Panc1 (cell line): ENCODE measurements around the gene PITRM1. TPM values are rescaled to one million over a fixed set of nuclear protein-coding genes. Genes with fewer than 3 reads are reported as not detected.
A peak's percentile ranks its signal among the peaks of the same experiment; 100 is the strongest.

Experiments used
- ATAC-seq: fragments of 200-7000 bp; cut with Tn5 transposase; 2 replicates; pipeline ENCODE4 v1.9.1; 2020; ENCODE audit warnings: mild to moderate bottlenecking, moderate library complexity
- BruUV-seq: library from RNA; stranded (reverse); fragments of 400-500 nt; replicated peaks from 2 replicates; lab custom pipeline; 2021; lab: Mats Ljungman, UMichigan
- CTCF ChIA-PET: fragments of 300-600 bp; sonication (Branson Sonifier 250); formaldehyde crosslinking; loops from one replicate; lab custom pipeline; 2022; ENCODE audit warnings: antibody characterized with exemption; lab: Charles Lee
- POLR2A ChIA-PET: fragments of 300-600 bp; sonication (Branson Sonifier 250); formaldehyde crosslinking; loops from one replicate; lab custom pipeline; 2022; ENCODE audit warnings: antibody characterized with exemption; lab: Charles Lee
- DNase-seq: peaks from one replicate; pipeline ENCODE4 v3.0.0-alpha.2; 2010; ENCODE audit warnings: low read depth, low spot score
- H3K27ac ChIP-seq: 2 replicates; pipeline ENCODE4 v1.5.1; 2011; ENCODE audit warnings: mild to moderate bottlenecking, low read length, inconsistent platforms
- H3K27me3 ChIP-seq: fragments of 200-500 bp; sonication (Bioruptor generic); 2 replicates; pipeline ENCODE4 v1.6.0; 2014; ENCODE audit warnings: low read length, inconsistent platforms; ENCODE audit not compliant: control insufficient read depth, insufficient read depth
- H3K36me3 ChIP-seq: fragments of 200-500 bp; sonication (Bioruptor generic); 2 replicates; pipeline ENCODE4 v1.5.1; 2014; ENCODE audit warnings: inconsistent platforms, mild to moderate bottlenecking, low read length, moderate library complexity; ENCODE audit not compliant: control insufficient read depth, insufficient read depth
- H3K4me1 ChIP-seq: 2 replicates; pipeline ENCODE4 v1.5.1; 2011; ENCODE audit warnings: inconsistent platforms, mild to moderate bottlenecking, low read length, moderate library complexity; ENCODE audit not compliant: control insufficient read depth, insufficient read depth
- H3K4me3 ChIP-seq, 2 experiments: 2 replicates each; pipeline ENCODE4 v1.5.1; 2011 to 2012; ENCODE audit warnings: low read depth in 2 of 2, low read length in 2 of 2, mild to moderate bottlenecking in 2 of 2, inconsistent platforms in 1 of 2, moderate library complexity in 1 of 2
- H3K9me3 ChIP-seq: fragments of 200-500 bp; sonication (Bioruptor generic); 2 replicates; pipeline ENCODE4 v1.5.1; 2014; ENCODE audit warnings: low read depth, mild to moderate bottlenecking, inconsistent platforms, low read length, moderate library complexity; ENCODE audit not compliant: control insufficient read depth, insufficient read depth
- CTCF ChIP-seq: fragments of 450-650 bp; IDR thresholded peaks from 2 replicates; pipeline ENCODE4 v1.5.1; 2017; ENCODE audit warnings: mild to moderate bottlenecking
- POLR2AphosphoS5 ChIP-seq: IDR thresholded peaks from 2 replicates; pipeline ENCODE4 v1.6.1; 2012; ENCODE audit warnings: mild to moderate bottlenecking, low read depth, low read length, moderate library complexity
- REST ChIP-seq, 2 experiments: IDR thresholded peaks; 2 replicates each; pipeline ENCODE4 v1.6.1; 2011 to 2012; ENCODE audit warnings: low read depth in 2 of 2, control low read depth in 1 of 2, low read length in 1 of 2, mild to moderate bottlenecking in 1 of 2, moderate library complexity in 1 of 2; ENCODE audit not compliant: insufficient read depth in 1 of 2
- SIN3A ChIP-seq: IDR thresholded peaks from 2 replicates; pipeline ENCODE4 v1.6.1; 2012; ENCODE audit warnings: low read depth, mild to moderate bottlenecking, low read length, moderate library complexity, borderline replicate concordance; ENCODE audit not compliant: insufficient read depth
- TCF7L2 ChIP-seq: IDR thresholded peaks from 2 replicates; pipeline ENCODE4 v1.6.1; 2011; ENCODE audit warnings: mild to moderate bottlenecking, low read depth, low read length, inconsistent platforms
- in situ Hi-C: cut with HindIII; loops from 2 replicates; pipeline ENCODE4 v1.10.0; 2016; ENCODE audit warnings: low sequenced_read_pairs, low pct_unique_long_range_greater_than_20kb
- intact Hi-C: fragments of 100-400 bp; cut with micrococcal nuclease; formaldehyde crosslinking; loops from one replicate; pipeline ENCODE4 v1.10.0; 2022; ENCODE audit not compliant: unreplicated experiment
- total RNA-seq: library from RNA; stranded (reverse); gene quantifications from one replicate; pipeline ENCODE4 v1.2.1, GENCODE V29; 2021; ENCODE audit not compliant: unreplicated experiment

The PITRM1 gene
- total RNA-seq, 1 experiment from 2014 or later, result 63.5 TPM

DNA sequence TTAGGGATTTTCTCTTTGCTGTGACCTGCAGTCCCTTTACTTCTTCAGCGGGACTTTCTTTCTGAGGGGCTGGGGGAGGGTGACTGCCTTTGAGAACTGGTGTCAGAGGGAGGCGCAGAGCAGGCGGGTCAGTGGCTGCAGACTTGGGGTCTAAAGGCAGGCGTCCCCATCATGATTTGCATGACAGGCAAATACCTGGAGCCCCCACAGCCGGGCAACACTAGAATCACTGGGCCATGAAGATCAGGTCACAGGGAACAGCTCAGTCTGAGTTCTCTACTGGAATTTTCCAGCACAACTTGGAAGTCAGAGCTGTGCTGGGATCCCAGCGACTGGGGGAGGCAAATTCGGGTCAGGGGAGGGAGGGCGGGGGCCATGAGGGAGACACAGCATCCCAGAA is 29.2 kb upstream of the PITRM1 start:
- Histone ChIP-seq H3K4me3 (no peak overlapping the region), H3K27ac (no peak overlapping the region), H3K36me3 (no peaks in the 10 kb centered on the region), H3K27me3 (no peaks in the 10 kb centered on the region), H3K4me1 (peaks cover 12% of the 10 kb centered on the region), H3K9me3 (no peaks in the 10 kb centered on the region)
- BruUV-seq, result no TSS peak
- in situ Hi-C loops, result no loop called here
- CTCF ChIA-PET, result no interaction called here
- ATAC-seq (no peak), DNase-seq (no peak)
- TF ChIP-seq POLR2AphosphoS5 (no peak), CTCF (no peak), TCF7L2 (no peak), SIN3A (no peak), REST (IDR thresholded peaks at IDR 0.05; ENCODE audit: insufficient read depth in 1 of 2, low read depth in 2 of 2, low read length in 1 of 2) (no peak)
- POLR2A ChIA-PET, result no interaction called here
- intact Hi-C loops, result no loop called here

DNA sequence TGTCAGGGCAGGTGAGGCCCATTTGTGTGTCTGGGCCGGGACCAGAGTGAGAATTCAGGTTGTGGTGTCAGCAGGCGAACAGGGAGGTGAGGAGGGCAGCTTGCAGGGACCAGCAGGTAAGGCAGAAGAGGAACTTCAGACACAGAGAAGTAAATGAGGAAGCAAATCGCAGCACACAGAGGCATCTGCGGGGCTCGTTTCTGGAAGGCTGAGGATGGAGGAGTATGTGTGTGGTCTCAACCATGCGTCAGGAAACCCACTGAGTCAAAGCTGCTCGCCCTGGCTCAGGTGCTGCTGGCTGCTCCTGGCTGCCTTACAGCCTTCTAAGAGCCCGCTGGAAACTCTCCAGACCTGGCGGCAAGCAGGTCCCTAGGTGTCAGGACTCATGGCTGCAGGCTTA is 26.9 kb upstream of the PITRM1 start:
- peak overlapping the region; percentile 80 for H3K27ac ChIP-seq
- H3K36me3 ChIP-seq, result no peaks in the 10 kb centered on the region
- ChIA-PET POLR2A (no interaction called here), CTCF (no interaction called here)
- no peak for ATAC-seq
- no peak for DNase-seq
- no peaks in the 10 kb centered on the region for H3K9me3 ChIP-seq
- peaks cover 13% of the 10 kb centered on the region for H3K4me1 ChIP-seq
- no TSS peak for BruUV-seq
- no peak overlapping the region for H3K4me3 ChIP-seq
- in situ Hi-C loops (no loop called here), intact Hi-C loops (loop anchor here (5.0 kb wide), 1 partner anchor 583 kb away; no protein-coding TSS in a partner anchor)
- TF ChIP-seq POLR2AphosphoS5 (no peak), SIN3A (no peak), REST (IDR thresholded peaks at IDR 0.05; ENCODE audit: insufficient read depth in 1 of 2, low read depth in 2 of 2, low read length in 1 of 2) (no peak), TCF7L2 (no peak), CTCF (no peak)
- no peaks in the 10 kb centered on the region for H3K27me3 ChIP-seq
